Right atrium auricular region (tissue), 2 donors: ENCODE results near the gene NTSR1. TPM values are rescaled to one million over a fixed set of nuclear protein-coding genes. Genes with fewer than 3 reads are reported as not detected.

ENCODE experiments used
- DNase-seq: peaks from one replicate; pipeline ENCODE4 v3.0.0-alpha.2; 2019; ENCODE audit warnings: low spot score
- H3K27ac ChIP-seq, 2 donors: fragments of 200-600 bp; sonication (generic); 1 replicate in 1 of 2; 2 replicates in 1 of 2; pipeline ENCODE4 v1.5.1; 2016 to 2019
- H3K27me3 ChIP-seq, 2 donors: fragments of 200-600 bp; sonication (generic); one replicate each; pipeline versions ENCODE4 v1.5.1 to v1.6.0; 2017 to 2019
- H3K36me3 ChIP-seq: fragments of 200-600 bp; sonication (generic); one replicate; pipeline ENCODE4 v1.5.1; 2016
- H3K4me1 ChIP-seq, 2 donors: fragments of 200-600 bp; sonication (generic); one replicate each; pipeline versions ENCODE4 v1.5.1 to v1.6.0; 2017 to 2019
- H3K4me3 ChIP-seq, 2 donors: fragments of 200-600 bp; sonication (generic); 1 replicate in 1 of 2; 2 replicates in 1 of 2; pipeline ENCODE4 v1.5.1; 2017 to 2019; ENCODE audit warnings: mild to moderate bottlenecking in 1 of 2, moderate library complexity in 1 of 2
- H3K9me3 ChIP-seq, 2 donors: fragments of 200-600 bp; sonication (generic); one replicate each; pipeline ENCODE4 v1.5.1; 2019
- total RNA-seq, 2 donors: library from RNA; depleted of rRNA; stranded (reverse); fragments of >200 nt; gene quantifications; one replicate each; pipeline ENCODE4 v1.1.0, GENCODE V29; 2016
- TF ChIP-seq, protein P1 (sequence below), 2 donors: fragments of 200-600 bp; sonication (generic); IDR thresholded peaks; one replicate each; pipeline ENCODE4 v1.5.1; 2019; ENCODE audit warnings: antibody characterized with exemption in 2 of 2

NTSR1 gene
- total RNA-seq, 2 donors from 2014 or later, result 0.43 TPM; not detected in 1

GRCh38 chr20:62694106-62694505 is 14.5 kb upstream of the NTSR1 start:
- H3K9me3 ChIP-seq, result no peaks in the 10 kb centered on the region
- no peak overlapping the region for H3K27ac ChIP-seq
- H3K4me1 ChIP-seq, result no peaks in the 10 kb centered on the region
- H3K27me3 ChIP-seq, result no peaks in the 10 kb centered on the region
- DNase-seq, result no peak
- TF ChIP-seq, protein P1, sequence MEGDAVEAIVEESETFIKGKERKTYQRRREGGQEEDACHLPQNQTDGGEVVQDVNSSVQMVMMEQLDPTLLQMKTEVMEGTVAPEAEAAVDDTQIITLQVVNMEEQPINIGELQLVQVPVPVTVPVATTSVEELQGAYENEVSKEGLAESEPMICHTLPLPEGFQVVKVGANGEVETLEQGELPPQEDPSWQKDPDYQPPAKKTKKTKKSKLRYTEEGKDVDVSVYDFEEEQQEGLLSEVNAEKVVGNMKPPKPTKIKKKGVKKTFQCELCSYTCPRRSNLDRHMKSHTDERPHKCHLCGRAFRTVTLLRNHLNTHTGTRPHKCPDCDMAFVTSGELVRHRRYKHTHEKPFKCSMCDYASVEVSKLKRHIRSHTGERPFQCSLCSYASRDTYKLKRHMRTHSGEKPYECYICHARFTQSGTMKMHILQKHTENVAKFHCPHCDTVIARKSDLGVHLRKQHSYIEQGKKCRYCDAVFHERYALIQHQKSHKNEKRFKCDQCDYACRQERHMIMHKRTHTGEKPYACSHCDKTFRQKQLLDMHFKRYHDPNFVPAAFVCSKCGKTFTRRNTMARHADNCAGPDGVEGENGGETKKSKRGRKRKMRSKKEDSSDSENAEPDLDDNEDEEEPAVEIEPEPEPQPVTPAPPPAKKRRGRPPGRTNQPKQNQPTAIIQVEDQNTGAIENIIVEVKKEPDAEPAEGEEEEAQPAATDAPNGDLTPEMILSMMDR (IDR thresholded peaks at IDR 0.05), result no peak
- no peaks in the 10 kb centered on the region for H3K36me3 ChIP-seq
- no peak overlapping the region for H3K4me3 ChIP-seq

- Histone ChIP-seq H3K9me3 (no peaks in the 10 kb centered on the region), H3K27me3 (no peaks in the 10 kb centered on the region), H3K4me3 (no peak overlapping the region), H3K4me1 (no peaks in the 10 kb centered on the region), H3K27ac (no peak overlapping the region), H3K36me3 (no peaks in the 10 kb centered on the region)
- no peak for DNase-seq
- TF ChIP-seq, protein P1 (IDR thresholded peaks at IDR 0.05), result no peak
These were observed 13.8 kb upstream of the NTSR1 start for GRCh38 chr20:62694868-62695267.

DNA sequence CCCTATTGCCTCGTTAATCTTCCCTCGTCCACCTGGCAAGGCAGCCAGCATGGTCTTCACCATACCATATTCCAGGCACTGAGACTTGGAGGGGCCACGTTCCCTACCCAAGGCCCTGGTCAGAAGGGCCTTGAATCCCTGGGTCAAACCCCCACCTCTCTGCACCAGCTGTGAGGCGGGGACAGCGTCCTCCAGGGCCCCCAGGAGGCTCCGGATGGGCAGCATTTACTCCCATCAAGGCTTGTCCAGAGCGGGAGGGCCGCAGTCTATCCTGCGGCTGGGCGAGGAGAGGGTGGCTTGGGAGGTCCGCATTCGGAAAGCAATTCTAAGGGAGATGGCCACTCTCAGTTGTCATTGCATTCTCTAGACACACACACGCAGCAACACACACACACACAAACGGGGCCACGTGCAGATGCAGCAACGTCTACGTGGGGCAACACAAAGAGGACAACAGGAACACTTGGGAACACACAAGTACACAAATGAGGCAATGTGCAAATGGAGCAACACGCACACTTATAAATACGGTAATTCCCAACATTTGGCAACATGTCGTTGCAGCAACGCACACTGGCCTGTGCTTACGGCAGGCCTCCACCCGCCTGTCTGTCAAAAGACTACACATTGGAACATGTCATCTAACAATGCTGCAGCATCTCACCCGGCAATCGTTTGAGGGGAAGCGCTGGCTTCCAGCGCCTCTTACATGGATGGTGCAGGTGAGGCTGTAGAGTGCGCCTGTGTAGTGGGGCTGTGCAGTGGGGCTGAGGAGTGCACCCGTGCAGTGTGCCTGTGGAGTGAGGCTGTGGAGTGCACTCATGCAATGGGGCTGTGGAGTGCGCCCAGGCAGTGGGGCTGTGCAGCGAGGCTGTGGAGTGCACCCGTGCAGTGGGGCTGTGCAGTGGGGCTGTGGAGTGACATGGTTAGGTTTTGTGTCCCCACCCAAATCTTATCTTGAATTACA is 12.9 kb upstream of the NTSR1 start:
- no peaks in the 10 kb centered on the region for H3K4me1 ChIP-seq
- no peak for DNase-seq
- TF ChIP-seq, protein P1 (IDR thresholded peaks at IDR 0.05), result no peak
- H3K4me3 ChIP-seq, result no peak overlapping the region
- no peaks in the 10 kb centered on the region for H3K27me3 ChIP-seq
- H3K9me3 ChIP-seq, result no peaks in the 10 kb centered on the region
- no peak overlapping the region for H3K27ac ChIP-seq
- no peaks in the 10 kb centered on the region for H3K36me3 ChIP-seq

DNA sequence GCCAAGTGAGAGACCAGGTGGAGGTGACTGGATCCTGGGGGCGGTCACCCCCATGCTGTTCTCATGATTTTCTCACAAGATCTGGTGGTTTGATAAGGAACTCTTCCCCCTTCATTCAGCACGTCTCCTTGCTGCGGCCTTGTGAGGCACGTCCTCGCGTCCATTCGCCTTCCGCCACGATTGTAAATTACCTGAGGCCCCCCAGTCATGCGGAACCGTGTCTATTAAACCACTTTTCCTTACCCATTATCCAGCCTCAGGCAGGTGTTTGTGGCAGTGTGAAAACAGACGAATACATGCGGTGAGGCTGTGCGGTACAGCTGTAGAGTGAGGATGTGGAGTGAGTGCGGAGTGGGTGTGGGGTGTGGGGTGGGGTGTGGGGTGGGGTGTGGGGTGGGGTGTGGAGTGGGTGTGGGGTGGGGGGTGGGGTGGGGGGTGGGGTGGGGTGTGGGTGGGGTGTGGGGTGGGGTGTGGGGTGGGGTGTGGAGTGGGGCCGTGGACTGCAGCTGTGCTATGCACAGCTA is 12.1 kb upstream of the NTSR1 start:
- no peak overlapping the region for H3K27ac ChIP-seq
- H3K36me3 ChIP-seq, result no peaks in the 10 kb centered on the region
- H3K4me1 ChIP-seq, result no peaks in the 10 kb centered on the region
- H3K27me3 ChIP-seq, result no peaks in the 10 kb centered on the region
- TF ChIP-seq, protein P1 (IDR thresholded peaks at IDR 0.05), result no peak
- no peak for DNase-seq
- H3K4me3 ChIP-seq, result no peak overlapping the region
- H3K9me3 ChIP-seq, result no peaks in the 10 kb centered on the region

- Histone ChIP-seq H3K36me3 (no peaks in the 10 kb centered on the region), H3K4me1 (no peaks in the 10 kb centered on the region), H3K27me3 (no peaks in the 10 kb centered on the region), H3K4me3 (no peak overlapping the region), H3K27ac (no peak overlapping the region), H3K9me3 (no peaks in the 10 kb centered on the region)
- TF ChIP-seq, protein P1 (IDR thresholded peaks at IDR 0.05), result no peak
- DNase-seq, result no peak
These were observed 11.6 kb upstream of the NTSR1 start for GRCh38 chr20:62696989-62697388.
